ENCODE measurements around the gene PNN. TPM values are rescaled to one million over a fixed set of nuclear protein-coding genes. Genes with fewer than 3 reads are reported as not detected.

Gene PNN
- total and polyA plus RNA-seq, 2 of the 8 experiments (the other 6 are each of a cell fraction or from before 2014, with no cell fraction given) = 27.5 to 121 TPM

GRCh38 chr14:39145266-39145966, 29.6 kb upstream of the PNN start:
- H4K20me1 ChIP-seq (replicated peaks in 1 of 2; ENCODE audit: control insufficient read depth in 1 of 2, insufficient read depth in 2 of 2, low read length in 2 of 2) = no peaks in the 10 kb centered on the region
- no peak overlapping the region for H2BK12ac ChIP-seq (ENCODE audit: low read depth, low read length)
- no peak overlapping the region for H4K91ac ChIP-seq (replicated peaks; ENCODE audit: insufficient read length, low read length)
- H4K8ac ChIP-seq (ENCODE audit: extremely low read depth, insufficient read depth, low read length) = no peak overlapping the region
- H3K4me1 ChIP-seq (replicated peaks in 1 of 4; ENCODE audit: control insufficient read depth in 3 of 4, insufficient read depth in 4 of 4, low read length in 3 of 4) = 0 out of 7 replicates have a peak, but pooled peaks cover 0 to under 1% (median 0%) of the 10 kb centered on the region in 4 experiments
- H2BK15ac ChIP-seq (ENCODE audit: low read length) = no peak overlapping the region
- no peak overlapping the region for H2BK5ac ChIP-seq (ENCODE audit: low read depth, low read length)
- DNase-seq (ENCODE audit: low read depth in 1 of 2, low spot score in 2 of 2) (peak in 1 of 2 experiments; percentile 32), FAIRE-seq (no peak)
- 87% methylated on average over 7 of the region's 7 CpGs; no CpG with 5 or more reads in 1 of the 2 experiments for WGBS, 2 experiments (ENCODE audit: extremely low coverage in 1 of 2, insufficient coverage in 1 of 2, insufficient read length in 1 of 2, insufficient replicate concordance in 2 of 2, low coverage in 1 of 2, low lambda C conversion rate in 2 of 2, missing lambda C conversion rate in 1 of 2)
- no peak overlapping the region for H2BK20ac ChIP-seq (ENCODE audit: low read length)
- no peak overlapping the region for H3K4me2 ChIP-seq (ENCODE audit: insufficient read depth in 1 of 2, low read depth in 2 of 2, low read length in 2 of 2)
- no peaks in the 10 kb centered on the region for H3K79me1 ChIP-seq (ENCODE audit: low read depth, low read length)
- ChIA-PET CTCF (ENCODE audit: partially characterized antibody) (interaction anchor here (1.2 kb wide), 1 partner anchor 16 kb away, joined by 4 read pairs; no protein-coding TSS in a partner anchor), POLR2A (ENCODE audit: partially characterized antibody) (interaction anchor here (0.6 to 2.1 kb wide), 6 partner anchors 11 to 33 kb away, joined by 3 to 5 read pairs (median 3); partner anchors contain the start of genes PNN and TRAPPC6B)
- H3K27ac ChIP-seq (ENCODE audit: low read depth, low read length) = no peak overlapping the region
- H3K36me3 ChIP-seq (ENCODE audit: control insufficient read depth in 2 of 4, insufficient read depth in 4 of 4, low read length in 3 of 4) = peaks cover 0 to 11% (median 2%) of the 10 kb centered on the region in 4 experiments; a peak in 1 of 8 replicates
- no peak overlapping the region for H3K56ac ChIP-seq (replicated peaks; ENCODE audit: insufficient read length, low read depth, low read length)
- no peak overlapping the region for H3K4me3 ChIP-seq (ENCODE audit: extremely low read depth in 1 of 4, insufficient read depth in 2 of 4, low read depth in 3 of 4, low read length in 4 of 4)
- peaks cover 12% of the 10 kb centered on the region in 2 experiments for H3K9me3 ChIP-seq (ENCODE audit: insufficient read depth in 2 of 2, low read depth in 1 of 2, low read length in 1 of 2)
- H4K5ac ChIP-seq (ENCODE audit: insufficient read length, low read depth, low read length) = no peak overlapping the region
- no peak overlapping the region for H2BK120ac ChIP-seq (replicated peaks; ENCODE audit: low read depth, low read length)
- no peak overlapping the region for H2AK5ac ChIP-seq (ENCODE audit: low read depth, low read length)
- no peak overlapping the region for H3K4ac ChIP-seq (replicated peaks; ENCODE audit: insufficient read length, low read depth, low read length)
- no peak overlapping the region for H3K23ac ChIP-seq (ENCODE audit: insufficient read length)
- H3K14ac ChIP-seq (ENCODE audit: insufficient read length) = no peak overlapping the region
- no peaks in the 10 kb centered on the region for H3K23me2 ChIP-seq (ENCODE audit: low read depth, low read length)
- H3K9ac ChIP-seq (replicated peaks in 1 of 4; ENCODE audit: extremely low read depth in 1 of 4, low read depth in 3 of 4, low read length in 3 of 4) = no peak overlapping the region
- no peaks in the 10 kb centered on the region for H3K79me2 ChIP-seq (ENCODE audit: control insufficient read depth in 1 of 2, insufficient read depth in 2 of 2, low read length in 2 of 2)
- no peak overlapping the region for H2AFZ ChIP-seq (ENCODE audit: low read length)
- H3K27me3 ChIP-seq (replicated peaks in 1 of 4; ENCODE audit: control insufficient read depth in 3 of 4, extremely low read depth in 1 of 4, insufficient read depth in 3 of 4, low read length in 3 of 4) = no peaks in the 10 kb centered on the region
- no peak overlapping the region for H3K18ac ChIP-seq (ENCODE audit: extremely low read depth, low read length)
- TF ChIP-seq KDM4A (IDR thresholded peaks at IDR 0.05; ENCODE audit: low read depth, low read length, severe bottlenecking) = no peak
- no peak for TF ChIP-seq SP4 (IDR thresholded peaks at IDR 0.05; ENCODE audit: low read length)
- no peak for TF ChIP-seq EP300 (IDR thresholded peaks at IDR 0.05; ENCODE audit: borderline replicate concordance in 1 of 2, low read depth in 2 of 2, low read length in 2 of 2)
- TF ChIP-seq RFX5 (IDR thresholded peaks at IDR 0.05; ENCODE audit: borderline replicate concordance, low read depth, low read length) = no peak
- no peak for TF ChIP-seq YY1 (IDR thresholded peaks at IDR 0.05; ENCODE audit: low read depth, low read length)
- no peak for TF ChIP-seq SIN3A (conservative IDR thresholded peaks at IDR 0.05 in 1 of 2, IDR thresholded peaks at IDR 0.05 in 1 of 2; ENCODE audit: low read depth in 1 of 2, low read length in 2 of 2)
- TF ChIP-seq SP1 (IDR thresholded peaks at IDR 0.05; ENCODE audit: low read depth, low read length) = no peak
- no peak for TF ChIP-seq SUZ12 (IDR thresholded peaks at IDR 0.05; ENCODE audit: low read length)
- no peak for TF ChIP-seq HDAC6 (IDR thresholded peaks at IDR 0.05; ENCODE audit: low read depth, low read length)
- TF ChIP-seq EZH2 (IDR thresholded peaks at IDR 0.05; ENCODE audit: low read depth, low read length, severe bottlenecking) = no peak
- TF ChIP-seq JUND (IDR thresholded peaks at IDR 0.05; ENCODE audit: low read length) = no peak
- no peak for TF ChIP-seq SIX5 (IDR thresholded peaks at IDR 0.05; ENCODE audit: low read depth, low read length)
- no peak for TF ChIP-seq NANOG (IDR thresholded peaks at IDR 0.05; ENCODE audit: insufficient read depth, low read depth, low read length, poor library complexity, severe bottlenecking)
